OCI-LY3 (cell line): ENCODE data around the gene RNF123.
"Not testable (repeated sequence)": the region's sequence is repeated elsewhere in the genome, so short reads cannot be mapped to it uniquely, and the experiment has no call there.

Source experiments
- H2AFZ ChIP-seq: fragments of 200-600, 300-600 bp; shearing (Covaris generic); 2 replicates; pipeline ENCODE4 v1.6.0; 2014; ENCODE audit warnings: antibody characterized with exemption, low read depth, low read length
- H3K27ac ChIP-seq: fragments of 200-600, 300-600 bp; sonication (generic); 2 replicates; pipeline ENCODE4 v1.5.1; 2014; ENCODE audit warnings: mild to moderate bottlenecking, low read length, moderate library complexity, mixed read lengths
- H3K27me3 ChIP-seq: fragments of 200-600, 300-600 bp; sonication (generic); 2 replicates; pipeline ENCODE4 v1.6.1; 2014; ENCODE audit warnings: low read depth, low read length, mixed read lengths
- H3K36me3 ChIP-seq: fragments of 200-600, 300-600 bp; sonication (generic); replicated peaks from 2 replicates; pipeline ENCODE3; 2014; ENCODE audit warnings: low read depth, low read length, mixed read lengths
- H3K4me1 ChIP-seq: fragments of 300-600, 200-600 bp; sonication (generic); 2 replicates; pipeline ENCODE4 v1.6.1; 2014; ENCODE audit warnings: low read length, mixed read lengths
- H3K4me2 ChIP-seq: fragments of 200-600, 300-600 bp; sonication (generic); 2 replicates; pipeline ENCODE4 v1.6.1; 2014; ENCODE audit warnings: low read length, mixed read lengths
- H3K4me3 ChIP-seq: fragments of 300-600, 200-600 bp; sonication (generic); 2 replicates; pipeline ENCODE4 v1.5.1; 2014; ENCODE audit warnings: antibody characterized with exemption, mild to moderate bottlenecking, low read length, moderate library complexity
- H3K79me2 ChIP-seq: fragments of 300-600, 200-600 bp; shearing (Covaris generic); 2 replicates; pipeline ENCODE4 v1.6.1; 2014; ENCODE audit warnings: mild to moderate bottlenecking, low read length, mixed read lengths
- H3K9ac ChIP-seq: fragments of 300-600, 200-600 bp; shearing (Covaris generic); 2 replicates; pipeline ENCODE4 v1.6.0; 2014; ENCODE audit warnings: mild to moderate bottlenecking, low read length, moderate library complexity
- H3K9me3 ChIP-seq: fragments of 200-600, 300-600 bp; shearing (Covaris generic); 2 replicates; pipeline ENCODE4 v1.6.1; 2014; ENCODE audit warnings: low read length, mixed read lengths; ENCODE audit not compliant: insufficient read depth
- H4K20me1 ChIP-seq: fragments of 200-600, 300-600 bp; sonication (generic); 2 replicates; pipeline ENCODE4 v1.6.1; 2016; ENCODE audit warnings: low read length, mixed read lengths; ENCODE audit not compliant: insufficient read depth
- CTCF ChIP-seq: fragments of 200-600, 300-600 bp; sonication (generic); IDR thresholded peaks from 2 replicates; pipeline ENCODE4 v1.5.1; 2014; ENCODE audit warnings: antibody characterized with exemption, low read length, low read depth
- EZH2phosphoT487 ChIP-seq: fragments of 200-600 bp; shearing (Covaris generic); IDR thresholded peaks from 2 replicates; pipeline ENCODE4 v1.6.1; 2018; ENCODE audit warnings: antibody characterized with exemption, mixed run types, low read depth

The RNF123 gene

DNA sequence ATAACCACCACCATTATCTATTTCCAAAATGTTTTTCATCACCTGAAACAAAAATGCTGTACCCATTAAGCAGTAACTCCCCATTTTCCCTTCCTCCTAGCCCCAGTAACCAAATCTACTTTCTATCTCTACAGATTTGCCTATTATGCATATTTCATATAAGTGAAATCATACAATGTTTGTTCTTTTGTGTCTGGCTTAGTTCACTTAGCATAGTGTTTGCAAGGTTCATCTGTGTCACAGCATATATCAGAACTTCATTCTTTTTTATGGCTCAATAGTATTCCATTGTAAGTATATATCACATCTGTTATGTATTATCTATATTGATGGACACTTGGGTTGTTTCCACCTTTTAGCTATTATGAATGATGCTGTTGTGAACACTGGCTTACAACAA lies 51.1 kb downstream of the RNF123 start:
- TF ChIP-seq CTCF (no peak), EZH2phosphoT487 (no peak)
- Histone ChIP-seq H3K36me3 (peaks cover 39% of the 10 kb centered on the region), H3K4me2 (no peak overlapping the region), H3K9ac (no peak overlapping the region), H3K27me3 (no peaks in the 10 kb centered on the region), H2AFZ (no peak overlapping the region), H3K27ac (no peak overlapping the region), H3K79me2 (no peaks in the 10 kb centered on the region; the same call in 1 of the 2 replicates), H3K4me3 (no peak overlapping the region), H4K20me1 (no peaks in the 10 kb centered on the region), H3K4me1 (no peaks in the 10 kb centered on the region), H3K9me3 (no peaks in the 10 kb centered on the region)

- H3K36me3 ChIP-seq = peaks cover 23% of the 10 kb centered on the region
- no peaks in the 10 kb centered on the region for H3K4me1 ChIP-seq
- no peaks in the 10 kb centered on the region for H3K27me3 ChIP-seq
- no peaks in the 10 kb centered on the region; the same call in none of the 2 replicates for H3K79me2 ChIP-seq
- H3K9me3 ChIP-seq = no peaks in the 10 kb centered on the region
- peaks cover 5% of the 10 kb centered on the region; the same call in 1 of the 2 replicates for H4K20me1 ChIP-seq
- H2AFZ ChIP-seq = no peak overlapping the region
- H3K9ac ChIP-seq = no peak overlapping the region
- no peak for TF ChIP-seq CTCF
- TF ChIP-seq EZH2phosphoT487 = no peak
- H3K4me2 ChIP-seq = no peak overlapping the region
- no peak overlapping the region for H3K4me3 ChIP-seq
- H3K27ac ChIP-seq = no peak overlapping the region
These were observed 56.6 kb downstream of the RNF123 start for GRCh38 chr3:49745986-49746385.

DNA sequence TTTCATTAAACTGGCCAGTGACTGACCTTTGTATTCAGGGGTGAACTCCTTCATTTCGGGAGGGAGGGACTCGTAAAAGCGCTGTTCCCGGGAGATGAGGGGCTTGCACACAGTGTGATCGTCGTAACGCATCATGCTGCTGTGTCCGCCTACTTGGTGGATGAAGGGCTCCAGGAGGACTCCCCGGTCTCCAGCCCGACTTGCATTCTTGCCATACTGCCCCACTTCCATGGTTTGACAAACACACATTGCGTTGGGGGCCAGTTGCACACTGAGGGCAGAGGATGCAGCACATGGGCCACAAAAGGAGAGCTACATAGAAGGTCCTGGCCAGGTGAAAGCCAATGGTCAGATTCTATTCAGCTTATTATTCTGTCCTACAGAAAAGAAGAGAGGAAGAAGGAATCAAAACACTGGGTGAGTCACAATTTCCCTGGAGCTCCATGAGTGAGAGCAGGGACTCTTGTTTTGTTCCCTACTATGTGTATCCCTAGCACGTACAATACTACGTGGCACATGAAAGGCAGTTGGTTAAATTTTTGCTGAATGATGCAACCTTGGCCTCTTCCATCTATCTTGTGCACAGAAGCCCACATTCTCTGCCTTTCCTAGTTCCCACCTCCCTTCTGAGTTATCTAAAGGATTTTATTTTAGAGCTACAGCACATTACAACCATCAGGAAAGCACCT lies 58.6 kb downstream of the RNF123 start:
- Histone ChIP-seq H3K9me3 (no peaks in the 10 kb centered on the region), H3K4me1 (no peaks in the 10 kb centered on the region), H2AFZ (no peak overlapping the region), H3K4me3 (no peak overlapping the region), H4K20me1 (peaks cover 10% of the 10 kb centered on the region; the same call in 1 of the 2 replicates), H3K79me2 (peaks cover 2% of the 10 kb centered on the region), H3K27me3 (no peaks in the 10 kb centered on the region), H3K36me3 (peaks cover 13% of the 10 kb centered on the region), H3K4me2 (no peak overlapping the region), H3K27ac (no peak overlapping the region), H3K9ac (no peak overlapping the region)
- TF ChIP-seq EZH2phosphoT487 (no peak), CTCF (no peak)

DNA sequence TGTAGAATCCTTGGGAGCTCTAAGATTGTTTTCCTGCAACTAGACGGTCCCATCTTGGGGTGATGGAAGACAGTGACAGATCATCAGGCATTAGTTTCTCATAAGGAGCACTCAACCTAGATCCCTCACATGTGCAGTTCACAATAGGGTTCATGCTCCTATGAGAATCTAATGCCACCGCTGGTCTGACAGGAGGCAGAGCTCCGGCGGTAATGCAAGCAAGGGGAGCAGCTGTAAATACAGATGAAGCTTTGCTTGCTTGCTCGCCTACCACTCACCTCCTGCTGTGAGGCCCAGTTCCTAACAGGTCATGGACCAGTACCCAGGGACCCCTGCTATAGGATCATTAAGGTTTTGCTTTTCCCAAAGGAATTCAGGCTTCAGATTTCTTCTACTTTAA lies 59.5 kb downstream of the RNF123 start:
- H3K27me3 ChIP-seq, H3K9me3 ChIP-seq, H3K9ac ChIP-seq, H2AFZ ChIP-seq, H3K4me2 ChIP-seq, H3K79me2 ChIP-seq, H3K4me3 ChIP-seq, H3K27ac ChIP-seq, H3K4me1 ChIP-seq: not testable (repeated sequence)
- H3K36me3 ChIP-seq = peaks cover 13% of the 10 kb centered on the region
- peaks cover 10% of the 10 kb centered on the region; the same call in 1 of the 2 replicates for H4K20me1 ChIP-seq
